Aorta (tissue), 5 donors: ENCODE results near the gene C2CD4D. TPM values are rescaled to one million over a fixed set of nuclear protein-coding genes. Genes with fewer than 3 reads are reported as not detected.

Experiments used
- ATAC-seq: fragments of 200-7000 bp; cut with Tn5 transposase; one replicate; pipeline ENCODE4 v1.9.1; 2022; ENCODE audit warnings: moderate library complexity; ENCODE audit not compliant: low FRiP score
- DNase-seq, 2 donors: peaks; one replicate each; pipeline ENCODE4 v3.0.0-alpha.2; 2020
- H3K27ac ChIP-seq, 2 donors: one replicate each; pipeline ENCODE4 v1.5.1; 2013; ENCODE audit warnings: low read length in 2 of 2, mild to moderate bottlenecking in 2 of 2, moderate library complexity in 2 of 2, control low read depth in 1 of 2, inconsistent platforms in 1 of 2, low read depth in 1 of 2
- H3K27me3 ChIP-seq, 2 donors: one replicate each; pipeline ENCODE4 v1.6.1; 2013; ENCODE audit warnings: control low read depth in 1 of 2, low read length in 1 of 2, mild to moderate bottlenecking in 1 of 2, moderate library complexity in 1 of 2; ENCODE audit not compliant: insufficient read depth in 2 of 2, control insufficient read depth in 1 of 2
- H3K36me3 ChIP-seq, 2 donors: one replicate each; pipeline ENCODE4 v1.6.1; 2013; ENCODE audit warnings: control low read depth in 1 of 2, low read length in 1 of 2, mild to moderate bottlenecking in 1 of 2; ENCODE audit not compliant: insufficient read depth in 2 of 2, control insufficient read depth in 1 of 2
- H3K4me1 ChIP-seq, 2 donors: one replicate each; pipeline ENCODE4 v1.6.1; 2013; ENCODE audit warnings: low read length in 2 of 2, control low read depth in 1 of 2, mild to moderate bottlenecking in 1 of 2, moderate library complexity in 1 of 2; ENCODE audit not compliant: insufficient read depth in 2 of 2, control insufficient read depth in 1 of 2
- H3K4me3 ChIP-seq, 2 donors: one replicate each; pipeline ENCODE4 v1.5.1; 2013; ENCODE audit warnings: low read length in 2 of 2, control low read depth in 1 of 2, mild to moderate bottlenecking in 1 of 2
- H3K9me3 ChIP-seq: one replicate; pipeline ENCODE4 v1.6.1; 2013; ENCODE audit warnings: mild to moderate bottlenecking, low read length; ENCODE audit not compliant: control insufficient read depth
- WGBS, 2 donors: extraction: QIAGEN DNeasy Blood & Tissue Kit; methylation state at CpG; one replicate each; pipeline ENCODE4 v1.1.7; 2013; 5-methylcytosine and 5-hydroxymethylcytosine counted together
- intact Hi-C, 2 donors: fragments of 100-400 bp; cut with DNase I; formaldehyde crosslinking; loops; one replicate each; pipeline versions ENCODE4 v1.14.2 to v1.15.0; 2022
- polyA plus RNA-seq, 2 donors: library from polyadenylated mRNA; stranded (reverse); fragments of 200-250 nt; gene quantifications; one replicate each; pipeline ENCODE4 v1.2.3, GENCODE V29; 2013
- total RNA-seq, 2 donors: library from RNA; stranded (reverse); fragmentation: NEBNext Ultra II Directional; extraction: Animal tissue kit (Norgen Biotek cat#: 25700); gene quantifications; one replicate each; pipeline ENCODE4 v1.2.1, GENCODE V29; 2021
- donor health status: healthy with polysubstance abuse.
- donor health status: Bipolar disorder and iron deficiency.
- donor health status: DM: no; HTN: no; CAD: no.
- donor health status: DM: no; HTN: no; CAD: no.
- donor health status: DM: yes; HTN: yes; CAD: no.

Gene C2CD4D
- total and polyA plus RNA-seq, 4 donors, result not detected

GRCh38 chr1:151807766-151808165 is 31.9 kb downstream of the C2CD4D start:
- ATAC-seq (no peak), DNase-seq (no peak)
- H3K4me1 ChIP-seq, result no peaks in the 10 kb centered on the region
- H3K36me3 ChIP-seq, result no peaks in the 10 kb centered on the region
- no peak overlapping the region for H3K4me3 ChIP-seq
- H3K9me3 ChIP-seq, result no peaks in the 10 kb centered on the region
- no peak overlapping the region for H3K27ac ChIP-seq
- no peaks in the 10 kb centered on the region for H3K27me3 ChIP-seq
- intact Hi-C loops, result no loop called here
- WGBS, 2 donors, result 70 to 71% methylated on average over 1 of the region's 1 CpG

- Histone ChIP-seq H3K27me3 (no peaks in the 10 kb centered on the region), H3K4me1 (no peaks in the 10 kb centered on the region), H3K9me3 (no peaks in the 10 kb centered on the region), H3K36me3 (no peaks in the 10 kb centered on the region), H3K27ac (no peak overlapping the region), H3K4me3 (no peak overlapping the region)
- ATAC-seq, result no peak
- DNase-seq, result no peak
- 74 to 76% methylated on average over 5 of the region's 5 CpGs for WGBS, 2 donors
- intact Hi-C loops, result no loop called here
These were observed 32.5 kb downstream of the C2CD4D start for GRCh38 chr1:151807131-151807530.

GRCh38 chr1:151806170-151806569 is 33.5 kb downstream of the C2CD4D start:
- Histone ChIP-seq H3K9me3 (no peaks in the 10 kb centered on the region), H3K27ac (no peak overlapping the region), H3K4me3 (no peak overlapping the region), H3K27me3 (no peaks in the 10 kb centered on the region), H3K36me3 (no peaks in the 10 kb centered on the region), H3K4me1 (no peaks in the 10 kb centered on the region)
- WGBS, 2 donors, result 85 to 88% methylated on average over 7 of the region's 7 CpGs
- ATAC-seq (no peak), DNase-seq (no peak)
- intact Hi-C loops, result no loop called here

GRCh38 chr1:151805066-151805820 is 34.4 kb downstream of the C2CD4D start, which contains the start of gene LINGO4:
TSS of gene LINGO4 (minus strand) at chr1:151805419. CDS start at chr1:151802704, 2,715 bp downstream.
- intact Hi-C loops, result no loop called here
- no peaks in the 10 kb centered on the region for H3K27me3 ChIP-seq
- H3K4me1 ChIP-seq, result no peaks in the 10 kb centered on the region
- WGBS, 2 donors, result 31% methylated on average over 12 of the region's 12 CpGs
- H3K27ac ChIP-seq, result no peak within 1 kb of the TSS
- DNase-seq (no peak), ATAC-seq (no peak)
- no peak within 1 kb of the TSS for H3K4me3 ChIP-seq
- H3K36me3 ChIP-seq, result no peaks in the 10 kb centered on the region
- no peaks in the 10 kb centered on the region for H3K9me3 ChIP-seq

GRCh38 chr1:151803915-151804314 is 35.7 kb downstream of the C2CD4D start:
- Histone ChIP-seq H3K4me3 (no peak overlapping the region), H3K9me3 (no peaks in the 10 kb centered on the region), H3K27me3 (no peaks in the 10 kb centered on the region), H3K27ac (no peak overlapping the region), H3K4me1 (no peaks in the 10 kb centered on the region), H3K36me3 (no peaks in the 10 kb centered on the region)
- intact Hi-C loops, result no loop called here
- 93 to 95% methylated on average over 3 of the region's 3 CpGs for WGBS, 2 donors
- ATAC-seq (no peak), DNase-seq (no peak)

DNA sequence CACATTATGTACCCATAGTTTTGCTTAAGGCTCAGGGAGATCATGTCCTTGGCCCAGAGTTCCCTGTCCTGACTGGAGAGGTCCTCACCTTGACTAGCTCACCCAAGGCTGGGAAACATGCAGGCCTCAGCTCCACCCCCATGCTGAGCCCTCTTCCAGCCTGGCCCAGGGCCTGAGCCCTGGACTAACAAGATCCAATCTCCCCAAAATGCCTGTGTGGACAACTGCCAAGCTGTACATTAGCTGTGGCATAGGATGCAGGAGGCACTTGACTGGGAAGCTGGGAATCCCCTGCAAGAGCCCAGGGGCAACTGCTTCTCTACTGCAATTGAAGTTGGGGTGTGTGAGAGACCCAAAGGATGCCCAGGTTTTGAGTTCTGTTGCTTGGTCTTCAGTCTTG is 36.5 kb downstream of the C2CD4D start:
- intact Hi-C loops, result no loop called here
- ATAC-seq, result no peak
- H3K4me3 ChIP-seq, result no peak overlapping the region
- DNase-seq, result no peak
- no peaks in the 10 kb centered on the region for H3K4me1 ChIP-seq
- H3K36me3 ChIP-seq, result no peaks in the 10 kb centered on the region
- no peak overlapping the region for H3K27ac ChIP-seq
- no peaks in the 10 kb centered on the region for H3K9me3 ChIP-seq
- no peaks in the 10 kb centered on the region for H3K27me3 ChIP-seq

- 89 to 91% methylated on average over 5 of the region's 5 CpGs for WGBS, 2 donors
- Histone ChIP-seq H3K9me3 (no peaks in the 10 kb centered on the region), H3K4me1 (no peaks in the 10 kb centered on the region), H3K27me3 (no peaks in the 10 kb centered on the region), H3K36me3 (no peaks in the 10 kb centered on the region), H3K27ac (no peak overlapping the region), H3K4me3 (no peak overlapping the region)
- intact Hi-C loops, result no loop called here
- no peak for ATAC-seq
- no peak for DNase-seq
These were observed 37.2 kb downstream of the C2CD4D start for GRCh38 chr1:151802372-151802771.

DNA sequence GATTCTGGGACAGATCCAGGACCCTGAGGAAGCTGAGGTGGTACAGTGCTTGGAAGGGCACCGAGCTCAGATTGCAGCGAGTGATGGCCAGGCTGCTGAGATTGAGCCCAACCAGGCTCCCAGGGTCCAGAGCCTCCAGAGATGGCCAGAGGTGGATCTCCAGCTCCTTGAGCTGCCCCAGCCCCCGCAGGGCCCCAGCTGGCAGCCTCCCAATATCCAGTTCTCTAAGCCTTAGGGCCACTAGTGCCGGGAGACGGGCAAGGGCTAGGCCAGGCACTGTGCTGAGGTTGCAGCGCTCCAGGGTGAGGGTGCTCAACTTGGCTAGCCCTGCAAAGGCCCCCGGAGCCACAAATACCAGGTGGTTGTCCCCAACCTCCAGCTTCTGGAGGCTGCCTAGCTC is 37.8 kb downstream of the C2CD4D start:
- no peak for DNase-seq
- no peaks in the 10 kb centered on the region for H3K27me3 ChIP-seq
- ATAC-seq, result no peak

DNA sequence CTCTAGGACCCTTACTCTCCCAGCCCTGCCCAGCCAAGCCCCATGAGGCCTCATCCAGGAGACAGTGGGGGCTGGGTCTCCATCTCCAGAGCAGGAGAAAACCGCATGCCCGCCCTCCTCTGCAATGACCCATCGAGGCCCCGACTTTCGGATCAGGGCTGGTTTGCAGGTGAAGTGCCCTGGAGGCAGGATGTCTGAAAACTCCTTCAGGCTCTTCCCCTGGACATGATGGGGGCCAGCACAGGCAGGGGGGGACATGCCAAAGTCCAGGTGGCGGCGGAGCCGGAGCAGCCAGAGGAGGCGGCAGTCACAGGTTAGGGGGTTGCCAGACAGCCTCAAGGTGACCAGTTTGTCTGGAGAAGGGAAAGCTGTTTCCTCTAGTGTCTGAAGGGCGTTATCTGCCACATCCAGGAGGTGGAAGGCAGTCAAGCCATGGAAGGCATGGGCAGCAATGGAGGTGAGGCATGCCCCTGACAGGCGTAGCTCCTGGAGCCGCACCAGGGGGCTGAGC is 38.3 kb downstream of the C2CD4D start:
- Histone ChIP-seq H3K4me3 (no peak overlapping the region), H3K4me1 (no peaks in the 10 kb centered on the region), H3K27me3 (no peaks in the 10 kb centered on the region), H3K9me3 (no peaks in the 10 kb centered on the region), H3K27ac (no peak overlapping the region), H3K36me3 (peaks cover 0 to 3% of the 10 kb centered on the region in 2 donors)
- ATAC-seq, result no peak
- intact Hi-C loops, result no loop called here
- no peak for DNase-seq
- WGBS, 2 donors, result 91 to 93% methylated on average over 12 of the region's 12 CpGs

More for the DNA sequence above, 37.8 kb downstream of the C2CD4D start:
- intact Hi-C loops, result no loop called here
- Histone ChIP-seq H3K36me3 (no peaks in the 10 kb centered on the region), H3K4me3 (no peak overlapping the region), H3K4me1 (no peaks in the 10 kb centered on the region), H3K27ac (no peak overlapping the region), H3K9me3 (no peaks in the 10 kb centered on the region)
- WGBS, 2 donors, result 82 to 85% methylated on average over 7 of the region's 7 CpGs
